ENCODE measurements around the gene FICD. TPM values are rescaled to one million over a fixed set of nuclear protein-coding genes. Genes with fewer than 3 reads are reported as not detected.

The FICD gene
- total RNA-seq, result 1 to 10 TPM; 2.3 to 5.7 (median 3.9) TPM

GRCh38 chr12:108514973-108515814 is at the start of gene FICD:
TSS of gene FICD (plus strand) at chr12:108515277. CDS start at chr12:108516973, 1,696 bp downstream.
- peak within 1 kb of the TSS; percentile 85 for H3K4me3 ChIP-seq
- H3K9me3 ChIP-seq, result no peaks in the 10 kb centered on the region
- H3K36me3 ChIP-seq, result peaks cover 24% of the 10 kb centered on the region
- TF ChIP-seq EP300 (IDR thresholded peaks at IDR 0.05) (no peak), POLR2AphosphoS5 (IDR thresholded peaks at IDR 0.05) (peak in 1 of 3 donors; percentile 61), POLR2A (IDR thresholded peaks at IDR 0.05) (peak in 1 of 2 donors; percentile 33), CTCF (IDR thresholded peaks at IDR 0.05) (no peak)
- peak; percentile 100 for DNase-seq (ENCODE audit: low spot score in 2 of 2)
- peak within 1 kb of the TSS; percentile 72 for H3K27ac ChIP-seq
- WGBS, result 0% methylated on average over 51 of the region's 67 CpGs
- H3K4me1 ChIP-seq, result peaks cover 26% of the 10 kb centered on the region
- no peaks in the 10 kb centered on the region for H3K27me3 ChIP-seq

GRCh38 chr12:108465417-108465816 is 49.7 kb upstream of the FICD start:
- Histone ChIP-seq H3K9me3 (no peaks in the 10 kb centered on the region), H3K36me3 (no peaks in the 10 kb centered on the region), H3K27me3 (peaks cover 35% of the 10 kb centered on the region), H3K4me1 (no peaks in the 10 kb centered on the region), H3K4me3 (no peak overlapping the region), H3K27ac (no peak overlapping the region)
- 47% methylated on average over 3 of the region's 3 CpGs for WGBS
- DNase-seq (ENCODE audit: low spot score in 2 of 2), result no peak
- no peak for TF ChIP-seq POLR2AphosphoS5 (IDR thresholded peaks at IDR 0.05)
- TF ChIP-seq EP300 (IDR thresholded peaks at IDR 0.05), result no peak
- no peak for TF ChIP-seq CTCF (IDR thresholded peaks at IDR 0.05)
- TF ChIP-seq POLR2A (IDR thresholded peaks at IDR 0.05), result no peak

- Histone ChIP-seq H3K4me3 (no peak overlapping the region), H3K4me1 (no peaks in the 10 kb centered on the region), H3K27me3 (peaks cover 22% of the 10 kb centered on the region), H3K36me3 (no peaks in the 10 kb centered on the region), H3K9me3 (no peaks in the 10 kb centered on the region), H3K27ac (no peak overlapping the region)
- no peak for DNase-seq (ENCODE audit: low spot score in 2 of 2)
- WGBS, result 77% methylated on average over 5 of the region's 6 CpGs
- TF ChIP-seq POLR2AphosphoS5 (IDR thresholded peaks at IDR 0.05), result no peak
- TF ChIP-seq CTCF (IDR thresholded peaks at IDR 0.05), result no peak
- no peak for TF ChIP-seq EP300 (IDR thresholded peaks at IDR 0.05)
- TF ChIP-seq POLR2A (IDR thresholded peaks at IDR 0.05), result no peak
These were observed 46.7 kb upstream of the FICD start for GRCh38 chr12:108468196-108468968.

- no peak for TF ChIP-seq EP300 (IDR thresholded peaks at IDR 0.05)
- TF ChIP-seq POLR2A (IDR thresholded peaks at IDR 0.05), result no peak
- no peak for TF ChIP-seq POLR2AphosphoS5 (IDR thresholded peaks at IDR 0.05)
- no peak for TF ChIP-seq CTCF (IDR thresholded peaks at IDR 0.05)
These were observed 41.5 kb upstream of the FICD start for GRCh38 chr12:108473400-108474055.

More at GRCh38 chr12:108473400-108474055, 41.5 kb upstream of the FICD start:
- Histone ChIP-seq H3K9me3 (no peaks in the 10 kb centered on the region), H3K27me3 (peaks cover 24% of the 10 kb centered on the region), H3K4me3 (no peak overlapping the region), H3K36me3 (no peaks in the 10 kb centered on the region), H3K4me1 (no peaks in the 10 kb centered on the region), H3K27ac (no peak overlapping the region)
- 87% methylated on average over 5 of the region's 5 CpGs for WGBS
- DNase-seq (ENCODE audit: low spot score in 2 of 2), result no peak
